Activated CD4-positive, alpha-beta T cell treated with anti-CD3 and anti-CD28 coated beads, Interleukin-2, Interleukin-6, amounts not matched to agents 100 ng/mL and 50 ng/mL, durations not matched to agents 16 hours and 8 hours (primary cell): ENCODE data around the gene TRAP1.

Source experiments
- DNase-seq: peaks from one replicate; pipeline ENCODE4 v3.0.0-alpha.2; 2020

The TRAP1 gene

GRCh38 chr16:3717235-3718018 lies at the start of gene TRAP1:
Gene TRAP1, minus strand, starts transcription at chr16:3717524. Its CDS starts 16 bp downstream, at chr16:3717508.
- peak; percentile 94 for DNase-seq

GRCh38 chr16:3766177-3766576 lies 48.9 kb upstream of the TRAP1 start:
- DNase-seq: no peak

GRCh38 chr16:3764409-3764808 lies 47.1 kb upstream of the TRAP1 start:
- no peak for DNase-seq

GRCh38 chr16:3762107-3762750 lies 44.9 kb upstream of the TRAP1 start:
- no peak for DNase-seq

GRCh38 chr16:3761375-3762106 lies 44.2 kb upstream of the TRAP1 start:
- no peak for DNase-seq

- no peak for DNase-seq
Observed at GRCh38 chr16:3760518-3760917, 43.2 kb upstream of the TRAP1 start.

GRCh38 chr16:3759736-3760135 lies 42.4 kb upstream of the TRAP1 start:
- no peak for DNase-seq

- no peak for DNase-seq
Observed at GRCh38 chr16:3756113-3756512, 38.8 kb upstream of the TRAP1 start.

GRCh38 chr16:3755249-3755648 lies 37.9 kb upstream of the TRAP1 start:
- DNase-seq: no peak

GRCh38 chr16:3754772-3755171 lies 37.4 kb upstream of the TRAP1 start:
- no peak for DNase-seq

GRCh38 chr16:3754081-3754703 lies 36.9 kb upstream of the TRAP1 start:
- no peak for DNase-seq

GRCh38 chr16:3752984-3753383 lies 35.7 kb upstream of the TRAP1 start:
- DNase-seq: no peak

- DNase-seq: no peak
Observed at GRCh38 chr16:3751878-3752277, 34.6 kb upstream of the TRAP1 start.

GRCh38 chr16:3748307-3748706 lies 31.0 kb upstream of the TRAP1 start:
- DNase-seq: no peak

GRCh38 chr16:3745751-3746355 lies 28.5 kb upstream of the TRAP1 start:
- no peak for DNase-seq

- DNase-seq: no peak
Observed at GRCh38 chr16:3744018-3744417, 26.7 kb upstream of the TRAP1 start.

- no peak for DNase-seq
Observed at GRCh38 chr16:3740934-3741333, 23.6 kb upstream of the TRAP1 start.

- DNase-seq: no peak
Observed at GRCh38 chr16:3740186-3740585, 22.9 kb upstream of the TRAP1 start.

GRCh38 chr16:3739636-3740035 lies 22.3 kb upstream of the TRAP1 start:
- no peak for DNase-seq

- DNase-seq: no peak
Observed at GRCh38 chr16:3738541-3738940, 21.2 kb upstream of the TRAP1 start.

GRCh38 chr16:3738128-3738527 lies 20.8 kb upstream of the TRAP1 start:
- no peak for DNase-seq

GRCh38 chr16:3737181-3737580 lies 19.9 kb upstream of the TRAP1 start:
- no peak for DNase-seq

- DNase-seq: no peak
Observed at GRCh38 chr16:3736116-3736515, 18.8 kb upstream of the TRAP1 start.
